ENCODE data around the gene ZIC5.
"Not testable (repeated sequence)": the region's sequence is repeated elsewhere in the genome, so short reads cannot be mapped to it uniquely, and the experiment has no call there.

Gene ZIC5

DNA sequence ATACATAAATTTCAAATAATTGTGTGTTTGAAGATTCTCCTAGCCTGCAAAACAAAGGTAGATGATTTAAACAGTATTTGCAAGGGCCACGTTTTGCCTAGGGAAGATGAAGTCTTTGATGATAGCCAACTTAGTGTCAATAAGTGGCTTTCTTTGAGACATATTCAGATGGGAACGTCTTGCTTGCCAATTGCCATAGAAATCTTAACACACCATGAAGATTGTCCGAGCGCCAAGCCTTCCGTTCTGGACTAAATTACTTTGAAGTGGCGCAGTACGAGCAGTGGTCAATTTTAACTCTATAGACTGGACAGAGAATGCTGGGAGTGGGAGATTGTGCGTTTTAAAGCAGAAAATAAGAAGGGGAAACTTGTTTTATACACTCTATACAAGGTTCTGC, 9.9 kb downstream of the ZIC5 start:
- DNase-seq (ENCODE audit: low read depth in 1 of 2, low spot score in 1 of 2), result no peak

DNA sequence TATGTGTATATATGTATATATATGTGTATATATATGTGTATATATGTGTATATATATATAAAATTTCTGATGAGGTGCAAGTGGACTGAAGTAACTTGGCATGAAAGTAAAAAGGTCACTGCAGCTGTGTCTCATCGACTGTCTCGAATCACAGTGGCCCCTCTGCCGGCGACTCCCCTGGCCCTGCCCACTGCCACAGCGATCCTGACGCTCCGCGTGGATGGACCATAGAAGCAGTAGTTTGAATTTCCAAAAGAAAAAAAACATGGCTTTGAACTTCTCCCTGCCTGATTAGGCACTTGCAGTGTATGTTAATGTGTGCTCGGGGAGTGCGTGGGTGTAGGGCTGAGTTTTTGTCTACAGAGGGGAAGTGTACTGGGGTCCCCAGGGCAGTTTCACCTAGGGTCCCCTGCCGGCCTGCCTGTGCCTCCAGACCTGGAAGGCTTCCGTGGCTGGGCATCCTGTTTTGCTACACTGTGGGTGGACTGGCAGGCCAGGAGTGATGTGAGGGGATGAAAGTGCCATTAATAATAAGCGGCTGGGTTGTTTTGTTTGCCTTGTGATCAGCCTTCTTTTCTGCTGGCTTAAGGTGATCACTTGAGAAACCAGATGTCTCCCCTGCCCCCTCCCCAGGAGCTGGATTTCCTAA, 10.8 kb downstream of the ZIC5 start:
- DNase-seq (ENCODE audit: low read depth in 1 of 2, low spot score in 1 of 2), result no peak

DNA sequence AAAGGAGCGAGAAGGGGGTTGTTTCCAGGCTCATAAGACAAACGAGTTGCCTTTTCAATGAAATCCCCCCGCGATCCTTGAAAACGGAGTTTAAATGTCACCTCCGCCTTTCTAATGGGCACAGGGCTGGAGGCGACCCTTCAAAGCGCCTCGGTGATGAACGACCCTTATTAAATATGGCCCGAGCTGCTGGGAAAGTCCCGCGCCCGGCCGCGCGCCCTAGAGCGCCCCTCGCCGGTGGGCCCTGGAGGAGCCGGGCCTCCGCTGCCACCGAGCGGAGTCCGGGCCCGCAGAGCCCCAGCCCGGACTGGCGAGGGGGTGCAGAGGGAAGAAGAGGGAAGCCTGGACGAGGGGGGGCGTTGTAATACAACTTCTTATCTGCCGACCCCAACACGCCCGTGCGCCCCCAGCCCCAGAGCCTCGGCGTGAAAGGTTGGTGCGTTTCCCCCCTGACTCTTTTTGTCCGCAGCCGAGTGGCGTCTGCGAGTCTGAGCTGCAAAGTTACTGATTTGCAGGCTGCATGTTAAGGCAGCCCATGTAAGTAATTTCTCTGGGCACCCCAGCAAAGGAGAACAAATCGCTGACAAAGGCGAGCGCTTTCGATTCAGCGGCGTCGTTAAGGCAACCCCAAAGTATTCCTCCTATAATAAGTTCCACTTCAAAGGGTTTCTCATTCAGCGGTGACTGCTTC, 11.9 kb downstream of the ZIC5 start:
- DNase-seq (ENCODE audit: low read depth in 1 of 2, low spot score in 1 of 2), result no peak

GRCh38 chr13:99959127-99959539, 12.4 kb downstream of the ZIC5 start:
- DNase-seq (ENCODE audit: low read depth in 1 of 2, low spot score in 1 of 2), result no peak

DNA sequence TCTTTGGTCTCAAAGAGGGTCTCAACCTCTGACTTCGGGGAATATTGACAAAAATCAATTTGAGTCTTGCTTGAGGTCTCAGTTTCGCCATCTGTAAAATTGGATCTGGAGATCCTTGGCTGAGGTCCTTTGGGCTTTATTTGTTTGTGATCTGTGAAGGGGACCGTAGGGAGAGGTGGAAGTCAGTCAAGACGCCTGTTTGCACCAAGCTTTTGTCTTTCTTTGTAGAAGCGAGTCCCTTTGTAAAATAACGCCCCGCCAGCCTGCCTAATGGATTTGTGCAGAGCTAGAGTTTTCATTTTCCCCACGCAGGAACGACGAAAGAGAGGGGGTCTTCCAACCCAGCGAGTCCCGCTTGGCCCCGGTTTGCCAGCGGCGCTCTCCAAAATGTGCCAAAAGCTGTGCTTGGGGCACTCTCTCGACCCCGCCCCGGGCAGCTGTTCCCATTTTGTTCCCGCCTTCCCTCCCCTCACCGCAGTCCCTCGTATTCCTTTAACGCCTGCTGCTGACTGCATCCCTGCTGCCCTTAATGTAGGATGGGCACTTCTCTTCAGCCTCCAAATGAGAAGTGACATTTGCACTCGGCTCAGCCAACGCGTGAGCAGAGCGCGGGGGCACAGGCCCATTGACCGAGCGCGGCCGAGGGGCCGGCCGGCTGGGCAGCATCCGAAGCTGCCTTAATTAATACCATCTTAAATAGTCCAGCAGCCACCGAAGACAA, 13.0 kb downstream of the ZIC5 start:
- DNase-seq (ENCODE audit: low read depth in 1 of 2, low spot score in 1 of 2), result no peak

- no peak for DNase-seq (ENCODE audit: low read depth in 1 of 2, low spot score in 1 of 2)
Observed at GRCh38 chr13:99956473-99957349, 14.9 kb downstream of the ZIC5 start.

DNA sequence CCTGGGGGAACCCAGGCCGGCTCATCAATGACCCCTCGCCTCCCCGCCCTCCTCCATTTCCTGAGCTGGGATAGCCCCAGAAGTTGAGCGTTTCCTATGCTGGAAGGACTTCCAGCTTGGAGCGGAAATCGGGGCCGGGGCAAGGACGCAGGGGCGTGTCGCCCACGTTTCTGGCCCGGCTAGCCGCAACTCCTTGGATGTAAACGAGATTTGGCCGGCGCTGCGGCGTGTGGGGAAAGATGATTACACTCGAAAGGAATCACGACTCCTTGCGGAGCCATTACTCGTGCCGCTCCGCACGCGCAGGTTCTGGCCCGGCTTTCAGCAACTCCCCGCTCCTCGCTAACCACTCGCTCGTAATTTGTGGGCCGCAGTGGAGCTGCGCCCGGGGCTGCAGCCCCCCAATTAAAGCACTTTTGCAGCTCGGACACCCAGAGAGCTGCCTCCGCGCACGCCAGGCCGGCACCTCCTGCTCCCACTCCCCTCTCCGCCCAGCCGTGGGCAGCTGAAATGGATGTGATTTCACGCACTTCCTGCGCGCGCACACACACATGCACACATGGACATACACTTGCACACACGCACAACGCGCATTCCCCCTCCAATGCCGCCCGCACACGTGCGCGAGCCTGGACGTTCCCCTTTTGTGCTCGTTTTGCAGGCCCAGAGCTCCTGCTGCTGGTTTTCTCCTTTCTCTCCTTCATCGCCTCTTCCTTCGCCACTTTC, 15.7 kb downstream of the ZIC5 start:
- no peak for DNase-seq (ENCODE audit: low read depth in 1 of 2, low spot score in 1 of 2)

DNA sequence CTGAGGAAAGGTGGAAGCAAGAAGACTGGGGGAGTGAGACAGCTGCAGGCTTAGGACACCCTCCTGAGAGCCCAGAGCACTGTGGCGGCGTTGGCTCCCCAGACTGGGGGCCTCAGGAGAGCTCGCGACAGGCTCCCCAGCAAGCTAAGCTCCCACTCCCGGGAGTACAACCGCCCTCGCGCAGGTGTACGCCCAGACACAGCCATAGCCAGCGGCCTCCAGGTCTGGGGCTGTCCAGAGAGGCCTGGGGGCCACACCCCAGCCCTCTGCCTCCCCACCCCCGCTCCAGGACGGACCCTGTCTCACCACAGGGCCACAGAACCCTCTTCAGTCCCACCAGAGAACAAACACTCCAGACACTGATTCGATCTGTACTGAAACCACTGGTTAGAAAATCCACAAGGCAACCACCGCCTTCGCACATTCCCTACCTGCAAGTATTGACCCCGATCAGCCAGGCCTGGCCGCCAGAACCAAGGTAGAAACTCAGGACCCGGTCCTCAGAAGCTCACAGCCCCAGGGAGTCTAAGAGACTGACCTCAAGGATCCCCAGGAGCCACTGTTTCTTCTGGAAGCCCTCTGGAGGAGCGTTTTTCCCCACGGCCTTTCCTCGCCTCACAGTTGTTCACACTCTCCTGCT, 16.3 kb downstream of the ZIC5 start:
- no peak for DNase-seq (ENCODE audit: low read depth in 1 of 2, low spot score in 1 of 2)

GRCh38 chr13:99953138-99953755, 18.3 kb downstream of the ZIC5 start:
- no peak for DNase-seq (ENCODE audit: low read depth in 1 of 2, low spot score in 1 of 2)

GRCh38 chr13:99951666-99952065, 19.9 kb downstream of the ZIC5 start:
- not testable (repeated sequence) for DNase-seq (ENCODE audit: low read depth in 1 of 2, low spot score in 1 of 2)

GRCh38 chr13:99949679-99950413, 21.7 kb downstream of the ZIC5 start:
- no peak for DNase-seq (ENCODE audit: low read depth in 1 of 2, low spot score in 1 of 2)

DNA sequence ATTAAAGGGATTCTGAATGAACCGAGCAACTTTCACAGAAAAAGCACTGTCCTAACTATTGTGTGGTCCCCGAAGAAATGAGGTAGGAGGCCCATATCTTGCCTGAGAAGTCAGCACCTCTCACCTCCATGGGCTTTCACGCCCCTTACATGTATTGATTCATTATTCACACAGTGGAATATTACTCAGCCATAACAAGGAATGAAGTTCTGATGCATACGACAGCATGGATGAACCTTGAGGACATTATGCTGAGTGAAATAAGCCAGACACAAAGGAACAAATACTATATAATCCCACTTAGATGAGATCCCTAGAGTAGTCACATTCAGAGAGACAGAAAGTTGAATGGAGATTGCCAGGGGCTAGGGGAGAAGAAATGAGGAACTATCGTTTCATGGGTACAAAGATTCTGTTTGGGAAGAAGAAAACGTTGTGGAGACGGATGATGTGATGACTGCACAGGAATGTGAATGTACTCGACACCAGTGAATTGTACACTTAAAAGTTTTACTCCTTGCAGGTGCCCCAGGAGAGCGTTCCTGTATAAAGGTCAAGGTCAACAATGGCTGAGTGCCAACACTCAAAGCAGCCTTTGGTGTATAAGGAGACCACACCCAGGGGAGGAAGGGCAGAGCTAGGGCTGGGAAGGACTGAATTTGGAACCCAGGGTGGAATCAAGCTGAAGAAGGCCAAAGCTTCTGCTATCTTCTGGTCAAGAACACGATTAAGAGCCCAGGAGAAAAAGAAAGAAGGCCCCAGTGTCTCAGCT, 22.5 kb downstream of the ZIC5 start:
- no peak for DNase-seq (ENCODE audit: low read depth in 1 of 2, low spot score in 1 of 2)

GRCh38 chr13:99948411-99948810, 23.2 kb downstream of the ZIC5 start:
- DNase-seq (ENCODE audit: low read depth in 1 of 2, low spot score in 1 of 2), result no peak

DNA sequence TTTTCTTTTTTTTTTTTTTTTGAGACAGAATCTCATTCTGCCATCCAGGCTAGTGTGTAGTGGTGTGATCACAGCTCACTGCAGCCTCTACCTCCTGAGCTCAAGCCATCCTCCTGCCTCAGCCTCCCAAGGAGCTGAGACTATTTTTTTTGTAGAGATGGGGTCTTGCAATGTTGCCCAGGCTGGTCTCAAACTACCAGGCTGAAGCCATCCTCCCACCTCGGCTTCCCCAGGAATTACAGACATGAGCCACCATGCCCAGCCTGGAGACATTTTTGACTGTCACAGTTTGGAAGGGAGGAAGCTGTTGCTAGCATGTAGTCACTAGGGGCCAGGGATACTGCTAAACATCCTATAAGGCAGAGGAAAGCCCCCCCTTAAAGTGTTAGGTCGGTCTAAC, 23.9 kb downstream of the ZIC5 start:
- no peak for DNase-seq (ENCODE audit: low read depth in 1 of 2, low spot score in 1 of 2)

DNA sequence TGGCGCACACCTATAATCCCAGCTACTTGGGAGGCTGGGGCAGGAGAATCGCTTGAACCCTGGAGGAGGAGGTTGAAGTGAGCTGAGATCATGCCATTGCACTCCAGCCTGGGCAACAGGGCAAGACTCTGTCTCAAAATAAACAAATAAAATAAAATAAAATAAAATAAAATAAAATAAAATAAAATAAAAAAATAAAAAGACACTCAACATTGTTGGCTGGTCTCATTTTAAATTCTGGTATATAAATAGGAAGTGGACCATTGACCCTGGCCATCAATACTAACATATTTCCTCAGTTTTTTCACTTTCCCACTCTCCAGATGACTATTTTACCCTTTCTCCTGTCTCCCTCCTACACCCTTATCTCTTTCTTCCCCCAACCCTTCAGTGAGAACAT, 26.1 kb downstream of the ZIC5 start:
- DNase-seq (ENCODE audit: low read depth in 1 of 2, low spot score in 1 of 2), result not testable (repeated sequence)

DNA sequence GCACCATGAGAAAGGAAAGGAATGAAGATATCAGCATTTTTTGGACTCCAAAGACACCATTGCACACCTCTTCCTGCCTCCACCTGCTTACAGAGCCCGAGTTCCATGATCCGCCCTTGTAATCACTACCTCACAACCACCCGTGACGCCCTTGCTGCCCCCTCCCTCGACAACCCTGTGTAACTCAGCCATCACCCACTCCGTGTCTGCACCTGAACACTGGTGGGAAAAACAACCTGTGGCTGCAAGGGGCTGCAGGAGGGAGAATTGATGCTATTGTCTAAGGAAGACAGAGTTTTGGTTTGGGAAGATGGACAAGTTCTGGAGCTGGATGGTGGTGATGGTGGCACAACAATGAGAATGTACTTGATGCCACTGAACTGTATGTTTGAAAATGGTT, 27.0 kb downstream of the ZIC5 start:
- no peak for DNase-seq (ENCODE audit: low read depth in 1 of 2, low spot score in 1 of 2)

- no peak for DNase-seq (ENCODE audit: low read depth in 1 of 2, low spot score in 1 of 2)
Observed at GRCh38 chr13:99944102-99944501, 27.5 kb downstream of the ZIC5 start.

- DNase-seq (ENCODE audit: low read depth in 1 of 2, low spot score in 1 of 2), result no peak
Observed at GRCh38 chr13:99941911-99942310, 29.7 kb downstream of the ZIC5 start.

Measured in stimulated activated CD4-positive, alpha-beta T cell treated with anti-CD3 and anti-CD28 coated beads, Interleukin-15, amount 100 ng/mL, for 1 hour (primary cell).